HG03139 (cell line): ENCODE results near the gene TMEM87A.
"Not testable (repeated sequence)": the region's sequence is repeated elsewhere in the genome, so short reads cannot be mapped to it uniquely, and the experiment has no call there.

ENCODE experiments used
- ATAC-seq: cut with Tn5 transposase; IDR thresholded peaks from one replicate; pipeline ENCODE4 v1.9.1; 2021; ENCODE audit not compliant: unreplicated experiment

Gene TMEM87A, protein sequence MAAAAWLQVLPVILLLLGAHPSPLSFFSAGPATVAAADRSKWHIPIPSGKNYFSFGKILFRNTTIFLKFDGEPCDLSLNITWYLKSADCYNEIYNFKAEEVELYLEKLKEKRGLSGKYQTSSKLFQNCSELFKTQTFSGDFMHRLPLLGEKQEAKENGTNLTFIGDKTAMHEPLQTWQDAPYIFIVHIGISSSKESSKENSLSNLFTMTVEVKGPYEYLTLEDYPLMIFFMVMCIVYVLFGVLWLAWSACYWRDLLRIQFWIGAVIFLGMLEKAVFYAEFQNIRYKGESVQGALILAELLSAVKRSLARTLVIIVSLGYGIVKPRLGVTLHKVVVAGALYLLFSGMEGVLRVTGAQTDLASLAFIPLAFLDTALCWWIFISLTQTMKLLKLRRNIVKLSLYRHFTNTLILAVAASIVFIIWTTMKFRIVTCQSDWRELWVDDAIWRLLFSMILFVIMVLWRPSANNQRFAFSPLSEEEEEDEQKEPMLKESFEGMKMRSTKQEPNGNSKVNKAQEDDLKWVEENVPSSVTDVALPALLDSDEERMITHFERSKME

GRCh38 chr15:42272939-42273899, at the start of gene TMEM87A, which contains the start of gene GANC:
Gene TMEM87A, minus strand, starts transcription at chr15:42273433. Its CDS starts 35 bp downstream, at chr15:42273398.
Gene GANC, plus strand, starts transcription at chr15:42273201. Its CDS starts 1,281 bp downstream, at chr15:42274482.
- ATAC-seq = peak; percentile 84

DNA sequence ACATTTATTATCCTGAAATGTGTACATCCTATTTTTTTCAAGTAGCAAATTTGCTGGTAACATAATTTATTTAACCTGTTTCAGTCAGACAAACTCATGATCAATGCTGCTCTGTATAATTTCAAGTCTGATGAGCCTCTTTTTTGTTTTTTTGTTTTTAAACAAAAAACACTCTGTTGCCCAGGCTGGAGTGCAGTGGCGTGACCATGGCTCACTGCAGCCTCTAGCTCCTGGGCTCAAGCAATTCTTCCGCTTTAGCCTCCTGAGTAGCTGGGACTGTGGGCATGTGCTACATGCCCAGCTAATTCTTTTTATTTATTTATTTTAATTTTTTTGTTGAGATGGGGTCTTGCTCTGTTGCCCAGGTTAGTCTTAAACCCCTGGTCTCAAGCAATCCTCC, 46.0 kb upstream of the TMEM87A start:
- no peak for ATAC-seq

GRCh38 chr15:42316282-42316805, 43.1 kb upstream of the TMEM87A start:
- not testable (repeated sequence) for ATAC-seq

DNA sequence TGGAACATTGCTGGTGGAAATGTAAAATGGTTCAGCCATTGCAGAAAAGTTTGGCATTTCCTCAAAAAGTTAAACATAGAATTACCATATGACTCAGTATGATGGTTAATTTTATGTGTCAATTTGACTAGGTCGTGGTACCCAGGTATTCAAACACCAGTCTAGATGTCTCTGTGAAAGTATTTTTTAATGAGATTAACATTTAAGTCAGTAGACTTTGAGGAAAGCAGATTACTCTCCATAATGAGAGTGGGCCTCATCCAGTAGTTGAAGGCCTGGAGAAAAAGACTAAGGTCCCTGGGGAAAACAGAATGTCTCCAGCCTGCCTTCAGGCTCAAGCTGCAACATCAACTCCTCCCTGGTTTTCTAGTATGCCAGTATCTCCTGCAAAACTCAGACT, 42.3 kb upstream of the TMEM87A start:
- ATAC-seq = no peak

DNA sequence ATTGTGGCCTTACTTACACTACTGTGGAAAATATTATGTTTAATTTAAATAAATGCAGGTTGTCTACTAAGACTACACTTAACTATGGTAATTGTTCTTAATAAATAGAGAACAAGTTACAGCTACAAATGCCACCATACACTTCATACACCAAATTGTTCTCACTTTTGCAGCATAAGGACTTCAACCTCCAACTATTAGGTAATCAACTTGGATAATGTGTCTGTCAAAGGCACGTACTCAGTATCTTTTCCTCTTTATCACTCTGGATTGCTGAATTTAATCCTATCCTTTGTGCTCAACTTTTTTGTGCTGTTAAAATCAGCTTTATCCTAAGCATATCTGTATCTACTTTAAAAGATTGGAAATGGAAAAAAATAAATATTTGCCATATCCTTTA, 41.6 kb upstream of the TMEM87A start:
- no peak for ATAC-seq

- ATAC-seq = no peak
These were observed 40.2 kb upstream of the TMEM87A start for GRCh38 chr15:42313463-42313862.

- no peak for ATAC-seq
These were observed 33.4 kb upstream of the TMEM87A start for GRCh38 chr15:42306681-42307080.

- not testable (repeated sequence) for ATAC-seq
These were observed 27.8 kb upstream of the TMEM87A start for GRCh38 chr15:42301004-42301403.

GRCh38 chr15:42289166-42289565, 15.9 kb upstream of the TMEM87A start:
- no peak for ATAC-seq

DNA sequence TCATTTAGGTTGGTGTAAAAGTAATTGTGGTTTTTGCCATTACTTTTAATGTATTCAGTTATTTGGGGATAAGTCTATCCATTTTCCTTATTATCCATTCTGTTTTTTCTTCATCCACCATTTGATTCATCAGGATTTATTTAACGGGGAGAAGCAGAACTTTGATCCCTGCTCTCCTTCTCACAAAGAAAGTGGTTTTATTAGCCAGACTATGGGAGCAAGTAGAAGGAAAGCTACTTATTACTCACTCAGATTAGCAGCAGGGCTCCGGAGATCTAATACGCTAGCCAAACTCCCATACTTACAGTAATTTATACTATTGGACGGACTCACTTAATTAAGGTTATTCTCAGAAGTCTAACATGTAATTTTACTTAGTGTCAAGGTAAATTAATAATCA, 14.7 kb upstream of the TMEM87A start:
- no peak for ATAC-seq

DNA sequence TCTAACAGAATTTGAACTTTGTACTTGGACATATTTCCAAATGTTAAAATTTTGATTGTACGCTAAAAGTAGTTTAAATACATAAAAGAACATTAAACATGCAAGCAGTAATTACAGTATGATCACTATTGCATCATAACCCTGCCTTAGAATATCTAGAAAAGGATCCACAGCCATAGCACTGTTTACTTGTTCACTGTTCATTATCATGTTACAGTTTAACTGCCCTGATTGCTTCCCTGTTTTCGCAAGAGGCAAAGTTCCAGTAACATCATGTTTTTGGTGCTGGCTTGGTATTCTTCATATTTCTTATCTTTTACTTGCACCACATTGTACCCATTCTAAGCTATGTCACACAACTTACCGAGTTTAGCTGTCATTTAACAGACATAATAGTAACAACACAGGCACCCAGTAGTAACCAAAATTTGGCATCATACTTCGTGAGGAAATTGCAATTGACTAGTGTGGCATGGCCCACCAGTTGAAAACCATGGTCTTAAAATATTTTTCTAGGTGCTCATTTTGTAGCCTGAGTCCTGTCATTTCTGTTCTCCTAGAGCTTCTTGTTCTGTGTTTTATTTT, 13.3 kb upstream of the TMEM87A start:
- no peak for ATAC-seq

GRCh38 chr15:42285034-42285433, 11.8 kb upstream of the TMEM87A start:
- no peak for ATAC-seq

GRCh38 chr15:42284551-42284950, 11.3 kb upstream of the TMEM87A start:
- ATAC-seq = no peak

DNA sequence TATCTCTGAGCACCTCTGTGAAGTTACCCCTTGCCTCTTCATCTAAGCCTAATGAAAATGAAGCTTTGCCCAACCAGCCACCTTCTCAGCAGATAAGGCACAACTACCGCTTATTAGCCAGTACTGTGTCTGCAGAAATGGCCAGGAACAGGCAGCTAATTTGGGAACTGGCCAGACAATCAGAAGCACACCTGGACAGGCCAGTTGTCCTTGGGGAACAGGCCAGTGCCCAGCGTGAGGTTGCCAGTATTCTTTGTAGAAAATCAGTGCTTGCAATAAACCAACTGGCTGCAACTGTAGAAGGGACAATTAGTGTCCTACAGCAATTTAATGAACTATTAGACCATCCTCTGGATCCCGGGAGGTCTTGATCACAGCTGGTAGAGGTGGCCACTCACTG, 10.4 kb upstream of the TMEM87A start:
- ATAC-seq = no peak

GRCh38 chr15:42282926-42283325, 9.7 kb upstream of the TMEM87A start:
- ATAC-seq = no peak

GRCh38 chr15:42282344-42282743, 9.1 kb upstream of the TMEM87A start:
- ATAC-seq = no peak

DNA sequence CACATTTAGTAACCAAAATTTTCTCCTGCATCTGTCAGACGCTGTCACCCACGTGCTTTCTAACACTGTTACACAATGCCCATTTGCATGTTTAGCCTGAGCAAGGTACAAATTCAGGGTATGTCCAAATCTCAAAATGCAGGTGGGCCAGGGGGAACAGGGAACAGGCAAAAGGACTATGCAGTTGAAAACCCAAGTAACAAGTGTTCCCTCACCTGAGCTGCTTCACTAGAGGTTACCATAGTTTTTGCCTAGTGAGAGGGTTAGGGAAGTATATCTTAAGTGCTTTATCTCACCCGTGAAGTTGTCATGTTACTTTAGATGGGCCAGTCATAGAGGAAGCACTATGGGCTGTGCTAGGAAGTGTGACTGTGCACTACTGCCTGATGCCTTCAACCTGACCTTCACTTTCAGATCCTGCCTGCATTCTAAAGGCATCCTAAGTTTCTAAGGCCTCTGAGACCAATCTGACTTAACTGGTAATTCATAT, 6.0 kb upstream of the TMEM87A start:
- no peak for ATAC-seq

- ATAC-seq = no peak
These were observed 3.5 kb upstream of the TMEM87A start for GRCh38 chr15:42276762-42277161.

DNA sequence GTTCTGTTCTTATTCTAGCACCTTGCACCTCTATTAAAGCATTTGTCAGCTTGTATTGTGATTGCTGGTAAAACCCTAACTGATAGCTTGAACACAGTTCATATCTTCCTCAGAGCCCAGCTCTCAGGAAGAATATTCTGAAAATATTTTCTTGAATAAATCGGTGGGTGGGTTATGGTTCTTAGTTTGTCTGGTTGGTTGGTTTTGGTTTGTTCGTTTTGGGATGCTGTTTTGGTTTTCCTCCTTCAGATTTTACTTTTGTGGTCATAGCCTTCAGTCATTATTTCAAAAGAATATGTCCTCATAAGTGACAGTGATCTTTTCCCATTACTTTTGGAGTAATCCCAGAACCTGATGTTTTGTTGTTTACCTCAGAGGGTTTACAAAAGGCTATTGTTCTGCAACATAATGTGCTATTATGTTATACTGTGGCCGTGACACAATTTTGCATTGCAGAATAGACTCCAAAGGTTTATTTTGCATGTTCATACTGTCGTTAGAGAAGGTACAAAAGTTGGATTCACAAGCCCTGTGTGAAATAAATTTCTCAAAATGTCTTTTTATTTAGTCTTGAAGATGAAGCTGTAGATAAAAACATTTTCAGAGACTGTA, 2.7 kb upstream of the TMEM87A start:
- ATAC-seq = no peak

- ATAC-seq = no peak
These were observed 1.4 kb upstream of the TMEM87A start for GRCh38 chr15:42274702-42274989.
